ENCODE data around the gene RNF215.
"Not testable (repeated sequence)": the region's sequence is repeated elsewhere in the genome, so short reads cannot be mapped to it uniquely, and the experiment has no call there.

The RNF215 gene

GRCh38 chr22:30344447-30345200 lies 42.6 kb downstream of the RNF215 start:
- TF ChIP-seq CTCF (IDR thresholded peaks at IDR 0.05; ENCODE audit: extremely low read depth, missing control alignments) = no peak
- DNase-seq (ENCODE audit: low spot score) = no peak

- no peak for TF ChIP-seq CTCF (IDR thresholded peaks at IDR 0.05; ENCODE audit: extremely low read depth, missing control alignments)
- no peak for DNase-seq (ENCODE audit: low spot score)
Observed at GRCh38 chr22:30340911-30341685, 46.1 kb downstream of the RNF215 start.

- no peak for DNase-seq (ENCODE audit: low spot score)
Observed at GRCh38 chr22:30338802-30339201, 48.4 kb downstream of the RNF215 start.

GRCh38 chr22:30338341-30338740 lies 48.9 kb downstream of the RNF215 start:
- DNase-seq (ENCODE audit: low spot score) = not testable (repeated sequence)

More at GRCh38 chr22:30338802-30339201, 48.4 kb downstream of the RNF215 start:
- no peak for TF ChIP-seq CTCF (IDR thresholded peaks at IDR 0.05; ENCODE audit: extremely low read depth, missing control alignments)

GRCh38 chr22:30337461-30337778 lies 49.8 kb downstream of the RNF215 start:
- TF ChIP-seq CTCF (IDR thresholded peaks at IDR 0.05; ENCODE audit: extremely low read depth, missing control alignments) = no peak
- DNase-seq (ENCODE audit: low spot score) = no peak

GRCh38 chr22:30336752-30337460 lies 50.3 kb downstream of the RNF215 start:
- no peak for DNase-seq (ENCODE audit: low spot score)
- TF ChIP-seq CTCF (IDR thresholded peaks at IDR 0.05; ENCODE audit: extremely low read depth, missing control alignments) = no peak

GRCh38 chr22:30335236-30335635 lies 52.0 kb downstream of the RNF215 start:
- DNase-seq (ENCODE audit: low spot score) = no peak
- TF ChIP-seq CTCF (IDR thresholded peaks at IDR 0.05; ENCODE audit: extremely low read depth, missing control alignments) = no peak
